GM21723 (cell line): Measurements from ENCODE around the gene C11orf21.

Source experiments
- ATAC-seq: cut with Tn5 transposase; IDR thresholded peaks from one replicate; pipeline ENCODE4 v1.9.1; 2021; ENCODE audit warnings: mild to moderate bottlenecking, moderate library complexity; ENCODE audit not compliant: unreplicated experiment

Gene C11orf21

GRCh38 chr11:2273311-2273710 is 28.4 kb downstream of the C11orf21 start:
- ATAC-seq, result no peak

- ATAC-seq, result no peak
Measured at GRCh38 chr11:2272946-2273280, 28.8 kb downstream of the C11orf21 start.

GRCh38 chr11:2272228-2272945 is 29.3 kb downstream of the C11orf21 start:
- no peak for ATAC-seq

- no peak for ATAC-seq
Measured at GRCh38 chr11:2271327-2272227, 30.1 kb downstream of the C11orf21 start.

- ATAC-seq, result no peak
Measured at GRCh38 chr11:2271077-2271326, 30.7 kb downstream of the C11orf21 start.

- no peak for ATAC-seq
Measured at GRCh38 chr11:2270322-2271076, 31.2 kb downstream of the C11orf21 start, which contains the start of gene ASCL2. ASCL2 (minus strand) TSS chr11:2270588; CDS start chr11:2270332, 256 bp downstream.

GRCh38 chr11:2269601-2270321 is 32.0 kb downstream of the C11orf21 start:
- ATAC-seq, result no peak

- ATAC-seq, result no peak
Measured at GRCh38 chr11:2268729-2269600, 32.8 kb downstream of the C11orf21 start.

GRCh38 chr11:2267851-2268728 is 33.6 kb downstream of the C11orf21 start:
- no peak for ATAC-seq

GRCh38 chr11:2267306-2267850 is 34.3 kb downstream of the C11orf21 start:
- no peak for ATAC-seq

GRCh38 chr11:2266586-2267305 is 35.0 kb downstream of the C11orf21 start:
- no peak for ATAC-seq

GRCh38 chr11:2265854-2266585 is 35.7 kb downstream of the C11orf21 start:
- no peak for ATAC-seq

- no peak for ATAC-seq
Measured at GRCh38 chr11:2265396-2265795, 36.3 kb downstream of the C11orf21 start.

GRCh38 chr11:2264366-2265053 is 37.2 kb downstream of the C11orf21 start:
- ATAC-seq, result no peak

GRCh38 chr11:2263724-2264360 is 37.9 kb downstream of the C11orf21 start:
- no peak for ATAC-seq

- no peak for ATAC-seq
Measured at GRCh38 chr11:2263071-2263565, 38.6 kb downstream of the C11orf21 start.
